Lower leg skin (tissue), 3 donors: ENCODE measurements around the gene EEF2.

ENCODE experiments used
- CTCF ChIP-seq, 3 donors: fragments of 450-650 bp; IDR thresholded peaks; one replicate each; pipeline ENCODE4 v1.5.1; 2016; ENCODE audit warnings: antibody characterized with exemption in 3 of 3, mild to moderate bottlenecking in 3 of 3, moderate library complexity in 2 of 3
- POLR2A ChIP-seq, 2 donors: fragments of 450-650 bp; IDR thresholded peaks; one replicate each; pipeline ENCODE4 v1.6.1; 2016 to 2017; ENCODE audit warnings: antibody characterized with exemption in 2 of 2, mild to moderate bottlenecking in 1 of 2, moderate library complexity in 1 of 2

- TF ChIP-seq POLR2A (IDR thresholded peaks at IDR 0.05) (peak in 1 of 2 donors; percentile 65), CTCF (IDR thresholded peaks at IDR 0.05) (no peak)
These were observed 14.3 kb downstream of the EEF2 start, which contains the start of gene DAPK3 for GRCh38 chr19:3970808-3971598.
